CD8-positive, alpha-beta memory T cell (primary cell): ENCODE measurements around the gene PRELP. TPM values are rescaled to one million over a fixed set of nuclear protein-coding genes. Genes with fewer than 3 reads are reported as not detected.

ENCODE experiments used
- CTCF ChIA-PET: fragments of 350-600 bp; sonication (Branson Sonifier 250); formaldehyde crosslinking; loops from one replicate; lab custom pipeline; 2021; ENCODE audit warnings: antibody characterized with exemption; lab: Charles Lee
- POLR2A ChIA-PET: fragments of 350-600 bp; sonication (Branson Sonifier 250); formaldehyde crosslinking; loops from one replicate; lab custom pipeline; 2021; ENCODE audit warnings: antibody characterized with exemption; lab: Charles Lee
- DNase-seq, 5 donors: peaks; one replicate each; pipeline versions ENCODE4 v3.0.0 to v3.0.0-alpha.2; 2020 to 2022; ENCODE audit warnings: mixed read lengths in 1 of 5
- H3K27ac ChIP-seq: one replicate; pipeline ENCODE4 v1.7.0; 2013; ENCODE audit warnings: low read depth, mild to moderate bottlenecking, low read length, moderate library complexity
- H3K27me3 ChIP-seq: 2 replicates; pipeline ENCODE4 v1.7.0; 2013; ENCODE audit warnings: low read length, mild to moderate bottlenecking; ENCODE audit not compliant: insufficient read depth, poor library complexity, severe bottlenecking
- H3K36me3 ChIP-seq: 2 replicates; pipeline ENCODE4 v1.7.0; 2013; ENCODE audit warnings: mild to moderate bottlenecking, low read length, moderate library complexity; ENCODE audit not compliant: insufficient read depth
- H3K4me1 ChIP-seq: 2 replicates; pipeline ENCODE4 v1.7.0; 2013; ENCODE audit warnings: mild to moderate bottlenecking, low read length, moderate library complexity; ENCODE audit not compliant: insufficient read depth
- H3K4me3 ChIP-seq: 2 replicates; pipeline ENCODE4 v1.7.0; 2013; ENCODE audit warnings: mild to moderate bottlenecking, low read length
- H3K9me3 ChIP-seq: 2 replicates; pipeline ENCODE4 v1.7.0; 2013; ENCODE audit warnings: mild to moderate bottlenecking, low read length
- H3K27ac Mint-ChIP-seq, 8 donors: one replicate each; pipeline ENCODE4 v1.8.0; 2020 to 2021; ENCODE audit warnings: mixed read lengths in 8 of 8, mild to moderate bottlenecking in 6 of 8, inconsistent platforms in 3 of 8, moderate library complexity in 3 of 8
- H3K27me3 Mint-ChIP-seq, 2 donors: one replicate each; pipeline ENCODE4 v1.8.0; 2020 to 2021; ENCODE audit warnings: mixed read lengths in 2 of 2, mild to moderate bottlenecking in 1 of 2, moderate library complexity in 1 of 2
- H3K36me3 Mint-ChIP-seq, 3 donors: one replicate each; pipeline ENCODE4 v1.8.0; 2020 to 2021; ENCODE audit warnings: mixed read lengths in 3 of 3, inconsistent platforms in 1 of 3, mild to moderate bottlenecking in 1 of 3
- H3K4me1 Mint-ChIP-seq, 3 donors: one replicate each; pipeline ENCODE4 v1.8.0; 2020 to 2021; ENCODE audit warnings: mixed read lengths in 3 of 3, inconsistent platforms in 1 of 3, mild to moderate bottlenecking in 1 of 3
- H3K4me3 Mint-ChIP-seq, 7 donors: one replicate each; pipeline ENCODE4 v1.8.0; 2020 to 2021; ENCODE audit warnings: mixed read lengths in 7 of 7, mild to moderate bottlenecking in 6 of 7, moderate library complexity in 4 of 7, inconsistent platforms in 2 of 7
- H3K9me3 Mint-ChIP-seq, 5 donors: one replicate each; pipeline ENCODE4 v1.8.0; 2020 to 2022; ENCODE audit warnings: mixed read lengths in 5 of 5, mild to moderate bottlenecking in 3 of 5, moderate library complexity in 2 of 5, inconsistent platforms in 1 of 5
- polyA plus RNA-seq: library from polyadenylated mRNA; unstranded; fragments of 300-500 nt; fragmentation: Illumina TruSeq; gene quantifications from one replicate; pipeline ENCODE4 v1.2.3, GENCODE V29; 2021
- total RNA-seq, 2 experiments: library from RNA; stranded (reverse); gene quantifications; one replicate each; pipeline ENCODE4 v1.2.3, GENCODE V29; 2021

Gene PRELP
- total and polyA plus RNA-seq, 3 experiments from 2014 or later, result not detected

- H3K27me3 ChIP-seq, result no peaks in the 10 kb centered on the region
- no peaks in the 10 kb centered on the region for H3K36me3 Mint-ChIP-seq
- no peaks in the 10 kb centered on the region for H3K9me3 ChIP-seq
- DNase-seq, result no peak
- CTCF ChIA-PET, result no interaction called here
- H3K4me3 Mint-ChIP-seq, result no peak overlapping the region
- H3K4me1 Mint-ChIP-seq, result no peaks in the 10 kb centered on the region
- H3K27me3 Mint-ChIP-seq, result peaks cover 8 to 48% of the 10 kb centered on the region in 2 donors
- H3K36me3 ChIP-seq, result no peaks in the 10 kb centered on the region
- H3K4me3 ChIP-seq, result no peak overlapping the region
- H3K27ac ChIP-seq, result no peak overlapping the region
- POLR2A ChIA-PET, result no interaction called here
- peaks cover 0 to 2% (median 0%) of the 10 kb centered on the region in 5 donors for H3K9me3 Mint-ChIP-seq
- H3K4me1 ChIP-seq, result no peaks in the 10 kb centered on the region
- no peak overlapping the region for H3K27ac Mint-ChIP-seq
Measured at GRCh38 chr1:203448521-203449061, 27.0 kb upstream of the PRELP start.

GRCh38 chr1:203450001-203450400 is 25.6 kb upstream of the PRELP start:
- peaks cover 0 to 1% (median 0%) of the 10 kb centered on the region in 5 donors for H3K9me3 Mint-ChIP-seq
- no peaks in the 10 kb centered on the region for H3K4me1 ChIP-seq
- no peaks in the 10 kb centered on the region for H3K36me3 Mint-ChIP-seq
- no peaks in the 10 kb centered on the region for H3K36me3 ChIP-seq
- no peak overlapping the region for H3K4me3 ChIP-seq
- no peak overlapping the region for H3K27ac Mint-ChIP-seq
- no peak for DNase-seq
- ChIA-PET POLR2A (no interaction called here), CTCF (interaction anchor here (1.0 kb wide), 1 partner anchor 183 kb away, joined by 3 read pairs; no protein-coding TSS in a partner anchor)
- no peaks in the 10 kb centered on the region for H3K27me3 ChIP-seq
- no peaks in the 10 kb centered on the region for H3K9me3 ChIP-seq
- no peak overlapping the region for H3K4me3 Mint-ChIP-seq
- H3K27ac ChIP-seq, result no peak overlapping the region
- H3K4me1 Mint-ChIP-seq, result no peaks in the 10 kb centered on the region
- peaks cover 9 to 51% of the 10 kb centered on the region in 2 donors for H3K27me3 Mint-ChIP-seq

- H3K9me3 Mint-ChIP-seq, result no peaks in the 10 kb centered on the region
- H3K4me3 Mint-ChIP-seq, result no peak overlapping the region
- no peak overlapping the region for H3K27ac Mint-ChIP-seq
- no peak overlapping the region for H3K4me3 ChIP-seq
- H3K27ac ChIP-seq, result no peak overlapping the region
- H3K9me3 ChIP-seq, result no peaks in the 10 kb centered on the region
- POLR2A ChIA-PET, result no interaction called here
- no peaks in the 10 kb centered on the region for H3K36me3 Mint-ChIP-seq
- peaks cover 10 to 48% of the 10 kb centered on the region in 2 donors for H3K27me3 Mint-ChIP-seq
- no peaks in the 10 kb centered on the region for H3K27me3 ChIP-seq
- CTCF ChIA-PET, result no interaction called here
- H3K4me1 Mint-ChIP-seq, result no peaks in the 10 kb centered on the region
- no peak for DNase-seq
- H3K36me3 ChIP-seq, result no peaks in the 10 kb centered on the region
- H3K4me1 ChIP-seq, result no peaks in the 10 kb centered on the region
Measured at GRCh38 chr1:203450479-203451149, 25.0 kb upstream of the PRELP start.

GRCh38 chr1:203451836-203452784 is 23.5 kb upstream of the PRELP start:
- no peaks in the 10 kb centered on the region for H3K4me1 Mint-ChIP-seq
- ChIA-PET CTCF (no interaction called here), POLR2A (no interaction called here)
- no peak overlapping the region for H3K4me3 ChIP-seq
- H3K27ac ChIP-seq, result no peak overlapping the region
- no peaks in the 10 kb centered on the region for H3K9me3 Mint-ChIP-seq
- no peaks in the 10 kb centered on the region for H3K36me3 Mint-ChIP-seq
- H3K36me3 ChIP-seq, result no peaks in the 10 kb centered on the region
- no peak for DNase-seq
- H3K4me1 ChIP-seq, result no peaks in the 10 kb centered on the region
- H3K9me3 ChIP-seq, result no peaks in the 10 kb centered on the region
- H3K27ac Mint-ChIP-seq, result peak overlapping the region in 1 of 8 donors; percentile 66
- H3K27me3 ChIP-seq, result no peaks in the 10 kb centered on the region
- peaks cover 11 to 53% of the 10 kb centered on the region in 2 donors for H3K27me3 Mint-ChIP-seq
- no peak overlapping the region for H3K4me3 Mint-ChIP-seq

- Histone ChIP-seq H3K4me3 (no peak overlapping the region), H3K27me3 (no peaks in the 10 kb centered on the region), H3K4me1 (no peaks in the 10 kb centered on the region), H3K27ac (no peak overlapping the region), H3K36me3 (no peaks in the 10 kb centered on the region), H3K9me3 (no peaks in the 10 kb centered on the region)
- H3K36me3 Mint-ChIP-seq, result no peaks in the 10 kb centered on the region
- ChIA-PET CTCF (no interaction called here), POLR2A (no interaction called here)
- peak overlapping the region in 1 of 8 donors; percentile 66 for H3K27ac Mint-ChIP-seq
- H3K9me3 Mint-ChIP-seq, result no peaks in the 10 kb centered on the region
- no peak overlapping the region for H3K4me3 Mint-ChIP-seq
- DNase-seq, result no peak
- peaks cover 11 to 56% of the 10 kb centered on the region in 2 donors for H3K27me3 Mint-ChIP-seq
- no peaks in the 10 kb centered on the region for H3K4me1 Mint-ChIP-seq
Measured at GRCh38 chr1:203453016-203453415, 22.6 kb upstream of the PRELP start.

GRCh38 chr1:203453616-203454015 is 22.0 kb upstream of the PRELP start:
- H3K27ac Mint-ChIP-seq, result no peak overlapping the region
- H3K36me3 Mint-ChIP-seq, result no peaks in the 10 kb centered on the region
- no peaks in the 10 kb centered on the region for H3K9me3 ChIP-seq
- no peaks in the 10 kb centered on the region for H3K4me1 ChIP-seq
- H3K4me3 Mint-ChIP-seq, result no peak overlapping the region
- no peaks in the 10 kb centered on the region for H3K27me3 ChIP-seq
- no peak for DNase-seq
- peaks cover 9 to 60% of the 10 kb centered on the region in 2 donors for H3K27me3 Mint-ChIP-seq
- POLR2A ChIA-PET, result no interaction called here
- no peaks in the 10 kb centered on the region for H3K9me3 Mint-ChIP-seq
- no peak overlapping the region for H3K4me3 ChIP-seq
- no peak overlapping the region for H3K27ac ChIP-seq
- H3K4me1 Mint-ChIP-seq, result no peaks in the 10 kb centered on the region
- CTCF ChIA-PET, result no interaction called here
- no peaks in the 10 kb centered on the region for H3K36me3 ChIP-seq

- Mint-ChIP-seq H3K4me1 (no peaks in the 10 kb centered on the region), H3K9me3 (no peaks in the 10 kb centered on the region), H3K36me3 (no peaks in the 10 kb centered on the region), H3K27me3 (peaks cover 9 to 60% of the 10 kb centered on the region in 2 donors), H3K27ac (no peak overlapping the region), H3K4me3 (no peak overlapping the region)
- ChIA-PET CTCF (no interaction called here), POLR2A (no interaction called here)
- no peaks in the 10 kb centered on the region for H3K36me3 ChIP-seq
- H3K27me3 ChIP-seq, result no peaks in the 10 kb centered on the region
- H3K4me3 ChIP-seq, result no peak overlapping the region
- H3K27ac ChIP-seq, result no peak overlapping the region
- no peak for DNase-seq
- H3K9me3 ChIP-seq, result no peaks in the 10 kb centered on the region
- no peaks in the 10 kb centered on the region for H3K4me1 ChIP-seq
Measured at GRCh38 chr1:203454986-203455471, 20.6 kb upstream of the PRELP start.

GRCh38 chr1:203455706-203456105 is 19.9 kb upstream of the PRELP start:
- ChIA-PET CTCF (no interaction called here), POLR2A (no interaction called here)
- no peaks in the 10 kb centered on the region for H3K4me1 ChIP-seq
- peaks cover 14 to 61% of the 10 kb centered on the region in 2 donors for H3K27me3 Mint-ChIP-seq
- no peaks in the 10 kb centered on the region for H3K9me3 ChIP-seq
- no peaks in the 10 kb centered on the region for H3K27me3 ChIP-seq
- H3K36me3 ChIP-seq, result no peaks in the 10 kb centered on the region
- H3K4me3 ChIP-seq, result no peak overlapping the region
- no peaks in the 10 kb centered on the region for H3K4me1 Mint-ChIP-seq
- H3K36me3 Mint-ChIP-seq, result no peaks in the 10 kb centered on the region
- no peak overlapping the region for H3K4me3 Mint-ChIP-seq
- no peak overlapping the region for H3K27ac ChIP-seq
- no peak overlapping the region for H3K27ac Mint-ChIP-seq
- no peak for DNase-seq
- no peaks in the 10 kb centered on the region for H3K9me3 Mint-ChIP-seq
